Left cardiac atrium (tissue), 4 donors: ENCODE measurements around the gene ATRX. TPM values are rescaled to one million over a fixed set of nuclear protein-coding genes. Genes with fewer than 3 reads are reported as not detected.
A peak's percentile ranks its signal among the peaks of the same experiment; 100 is the strongest.
"Not testable (repeated sequence)": the region's sequence is repeated elsewhere in the genome, so short reads cannot be mapped to it uniquely, and the experiment has no call there.

ENCODE experiments used
- ATAC-seq, 2 donors: fragments of 200-7000 bp; cut with Tn5 transposase; one replicate each; pipeline ENCODE4 v1.9.1; 2020; ENCODE audit warnings: mild to moderate bottlenecking in 2 of 2, moderate library complexity in 2 of 2
- DNase-seq: peaks from one replicate; pipeline ENCODE4 v3.0.0-alpha.2; 2020
- intact Hi-C, 2 donors: fragments of 100-400 bp; cut with DNase I; formaldehyde crosslinking; loops; one replicate each; pipeline versions ENCODE4 v1.14.1 to v1.15.1; 2022 to 2023
- total RNA-seq, 2 donors: library from RNA; stranded (reverse); fragmentation: NEBNext Ultra II Directional; extraction: Animal tissue kit (Norgen Biotek cat#: 25700); gene quantifications; one replicate each; pipeline ENCODE4 v1.2.1, GENCODE V29; 2021
- donor health status: DM: no; HTN: yes; CAD: no.
- donor health status: DM: no; HTN: yes; CAD: no; lungs with severe emphysema.
- donor health status: DM: yes; HTN: yes; CAD: no.
- donor health status: Dilated cardiomyopathy.

Gene ATRX
- total RNA-seq, 2 donors from 2014 or later, result 69.5 to 75.4 TPM

GRCh38 chrX:77640702-77641101 lies 145.3 kb downstream of the ATRX start:
- no peak for DNase-seq
- intact Hi-C loops, result no loop called here
- no peak for ATAC-seq

- intact Hi-C loops, result no loop called here
- ATAC-seq (no peak), DNase-seq (no peak)
These were observed 146.2 kb downstream of the ATRX start for GRCh38 chrX:77639820-77640219.

- ATAC-seq (no peak), DNase-seq (no peak)
- intact Hi-C loops, result no loop called here
These were observed 147.6 kb downstream of the ATRX start for GRCh38 chrX:77638397-77638796.

GRCh38 chrX:77635373-77635772 lies 150.6 kb downstream of the ATRX start:
- no peak for ATAC-seq
- DNase-seq, result no peak
- intact Hi-C loops, result no loop called here

GRCh38 chrX:77628294-77629025 lies 157.6 kb downstream of the ATRX start:
- intact Hi-C loops, result no loop called here
- DNase-seq, result no peak
- ATAC-seq, result no peak

GRCh38 chrX:77622672-77623071 lies 163.3 kb downstream of the ATRX start:
- ATAC-seq (no peak), DNase-seq (no peak)
- intact Hi-C loops, result no loop called here

GRCh38 chrX:77622233-77622632 lies 163.8 kb downstream of the ATRX start:
- intact Hi-C loops, result no loop called here
- no peak for DNase-seq
- no peak for ATAC-seq

- DNase-seq, intact Hi-C loops, ATAC-seq: not testable (repeated sequence)
These were observed 164.6 kb downstream of the ATRX start for GRCh38 chrX:77621453-77621852.

GRCh38 chrX:77617206-77617605 lies 168.8 kb downstream of the ATRX start:
- no peak for DNase-seq
- ATAC-seq, result no peak
- intact Hi-C loops, result no loop called here

- intact Hi-C loops, result no loop called here
- no peak for ATAC-seq
- no peak for DNase-seq
These were observed 182.2 kb downstream of the ATRX start for GRCh38 chrX:77603635-77604336.

- intact Hi-C loops, result no loop called here
- ATAC-seq (no peak), DNase-seq (no peak)
These were observed 188.5 kb downstream of the ATRX start for GRCh38 chrX:77597511-77597910.

GRCh38 chrX:77597090-77597489 lies 188.9 kb downstream of the ATRX start:
- intact Hi-C loops, result no loop called here
- DNase-seq (no peak), ATAC-seq (no peak)

- DNase-seq (no peak), ATAC-seq (no peak)
- intact Hi-C loops, result no loop called here
These were observed 190.2 kb downstream of the ATRX start for GRCh38 chrX:77595848-77596247.

- intact Hi-C loops, result no loop called here
- DNase-seq (no peak), ATAC-seq (no peak)
These were observed 213.7 kb downstream of the ATRX start for GRCh38 chrX:77572322-77572721.

GRCh38 chrX:77565278-77565677 lies 220.7 kb downstream of the ATRX start:
- no peak for ATAC-seq
- intact Hi-C loops, result no loop called here
- DNase-seq, result no peak

GRCh38 chrX:77564823-77565222 lies 221.2 kb downstream of the ATRX start:
- intact Hi-C loops, result no loop called here
- peak in 1 of 2 donors; percentile 33 for ATAC-seq
- no peak for DNase-seq

- no peak for ATAC-seq
- intact Hi-C loops, result no loop called here
These were observed 224.6 kb downstream of the ATRX start for GRCh38 chrX:77561372-77561771.

GRCh38 chrX:77556276-77556675 lies 229.7 kb downstream of the ATRX start:
- no peak for DNase-seq
- intact Hi-C loops, result no loop called here
- ATAC-seq, result no peak

More at GRCh38 chrX:77561372-77561771, 224.6 kb downstream of the ATRX start:
- no peak for DNase-seq

GRCh38 chrX:77548751-77549150 lies 237.3 kb downstream of the ATRX start:
- DNase-seq (no peak), ATAC-seq (no peak)
- intact Hi-C loops, result no loop called here

- DNase-seq, ATAC-seq, intact Hi-C loops: not testable (repeated sequence)
These were observed 246.2 kb downstream of the ATRX start for GRCh38 chrX:77539778-77540177.

GRCh38 chrX:77531261-77531660 lies 254.8 kb downstream of the ATRX start:
- ATAC-seq, intact Hi-C loops, DNase-seq: not testable (repeated sequence)
